ENCODE measurements around the gene CH25H.

DNA sequence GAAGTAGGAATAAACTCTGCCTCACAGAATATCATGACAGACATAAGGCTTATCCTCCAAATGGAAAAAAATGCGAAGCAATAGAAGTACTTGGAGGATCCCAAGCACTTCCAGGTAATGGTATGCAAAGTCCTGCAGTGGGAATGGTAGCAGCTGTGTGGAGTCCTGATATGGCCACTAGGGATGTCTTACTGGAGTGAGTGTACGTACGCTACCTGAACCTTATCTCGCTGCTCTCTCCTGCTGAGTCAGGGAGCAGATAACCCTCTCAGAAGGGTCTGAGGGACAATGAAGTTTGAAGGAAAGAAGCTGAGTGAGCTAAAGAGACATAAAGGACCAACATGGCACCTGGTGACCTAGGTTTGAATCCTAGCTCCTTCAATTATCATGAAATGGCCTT is 42.2 kb downstream of the CH25H start:
- no peak for TF ChIP-seq POLR2AphosphoS5 (IDR thresholded peaks at IDR 0.05)
- TF ChIP-seq, protein P1, sequence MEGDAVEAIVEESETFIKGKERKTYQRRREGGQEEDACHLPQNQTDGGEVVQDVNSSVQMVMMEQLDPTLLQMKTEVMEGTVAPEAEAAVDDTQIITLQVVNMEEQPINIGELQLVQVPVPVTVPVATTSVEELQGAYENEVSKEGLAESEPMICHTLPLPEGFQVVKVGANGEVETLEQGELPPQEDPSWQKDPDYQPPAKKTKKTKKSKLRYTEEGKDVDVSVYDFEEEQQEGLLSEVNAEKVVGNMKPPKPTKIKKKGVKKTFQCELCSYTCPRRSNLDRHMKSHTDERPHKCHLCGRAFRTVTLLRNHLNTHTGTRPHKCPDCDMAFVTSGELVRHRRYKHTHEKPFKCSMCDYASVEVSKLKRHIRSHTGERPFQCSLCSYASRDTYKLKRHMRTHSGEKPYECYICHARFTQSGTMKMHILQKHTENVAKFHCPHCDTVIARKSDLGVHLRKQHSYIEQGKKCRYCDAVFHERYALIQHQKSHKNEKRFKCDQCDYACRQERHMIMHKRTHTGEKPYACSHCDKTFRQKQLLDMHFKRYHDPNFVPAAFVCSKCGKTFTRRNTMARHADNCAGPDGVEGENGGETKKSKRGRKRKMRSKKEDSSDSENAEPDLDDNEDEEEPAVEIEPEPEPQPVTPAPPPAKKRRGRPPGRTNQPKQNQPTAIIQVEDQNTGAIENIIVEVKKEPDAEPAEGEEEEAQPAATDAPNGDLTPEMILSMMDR (IDR thresholded peaks at IDR 0.05) = no peak
